K562 (cell line): ENCODE results near the gene MATN1. TPM values are rescaled to one million over a fixed set of nuclear protein-coding genes. Genes with fewer than 3 reads are reported as not detected.

Experiments
- ERF ChIP-seq: fragments of 450-650 bp; formaldehyde crosslinking; IDR thresholded peaks from 2 replicates; pipeline ENCODE4 v1.4.0; 2020; ENCODE audit warnings: mild to moderate bottlenecking, mixed read lengths
- HDAC8 ChIP-seq: fragments of 450-650 bp; IDR thresholded peaks from 2 replicates; pipeline ENCODE4 v1.6.1; 2016; ENCODE audit warnings: mild to moderate bottlenecking, missing genetic modification characterization, moderate library complexity, missing compliant biosample characterization
- RFX5 ChIP-seq: IDR thresholded peaks from 2 replicates; pipeline ENCODE4 v1.6.1; 2011; ENCODE audit warnings: low read depth, mild to moderate bottlenecking, improper control_type of control experiment, low read length
- USF2 ChIP-seq: sonication (generic); formaldehyde crosslinking; IDR thresholded peaks from 2 replicates; pipeline ENCODE4 v1.5.0; 2020; ENCODE audit warnings: missing genetic modification reagents
- ZNF518B ChIP-seq: fragments of 250-450 bp; sonication (Bioruptor Pico); IDR thresholded peaks from 2 replicates; pipeline ENCODE4 v1.5.0; 2021; ENCODE audit warnings: mild to moderate bottlenecking, moderate library complexity
- ZNF717 ChIP-seq: fragments of 250-450 bp; sonication (Bioruptor Pico); IDR thresholded peaks from 2 replicates; pipeline ENCODE4 v1.5.0; 2021
- polyA plus RNA-seq, 8 experiments: library from polyadenylated mRNA; depleted of rRNA in 4 of 8; stranded (reverse) in 5 of 8; unstranded in 3 of 8; fragments of >200 nt; fragmentation: Nextera tagmentation in 2 of 8; fragmentation: Illumina TruSeq in 1 of 8; extraction: Ambion mirVana in 2 of 8; extraction: Trizol in 1 of 8; gene quantifications; 2 replicates each; pipeline versions ENCODE4 v1.2.1 to v1.2.3, GENCODE V29; 2011 to 2014; ENCODE audit warnings: inconsistent platforms in 1 of 8, missing spikeins in 1 of 8
- total RNA-seq, 7 experiments: library from RNA; depleted of rRNA in 6 of 7; stranded (reverse); fragments of >200 nt in 6 of 7; fragmentation: Illumina TruSeq in 2 of 7; extraction: Trizol in 2 of 7; gene quantifications; 2 replicates each; pipeline versions ENCODE4 v1.2.1 to v1.2.3, GENCODE V29; 2011 to 2021; ENCODE audit warnings: low replicate concordance in 1 of 7
- TF ChIP-seq, protein P1 (sequence below): fragments of 450-650 bp; IDR thresholded peaks from 2 replicates; pipeline ENCODE4 v1.6.1; 2016; ENCODE audit warnings: mild to moderate bottlenecking, moderate library complexity
- TF ChIP-seq, protein P2 (sequence below): fragments of 250-450 bp; sonication (Bioruptor Pico); IDR thresholded peaks from 2 replicates; pipeline ENCODE4 v1.5.0; 2021; ENCODE audit warnings: mild to moderate bottlenecking, borderline replicate concordance

Gene MATN1
- total and polyA plus RNA-seq, 9 of the 15 experiments (the other 6 are each of a cell fraction or from before 2014, with no cell fraction given): 0.10 to 2.3 (median 1.2) TPM

- TF ChIP-seq, protein P1, sequence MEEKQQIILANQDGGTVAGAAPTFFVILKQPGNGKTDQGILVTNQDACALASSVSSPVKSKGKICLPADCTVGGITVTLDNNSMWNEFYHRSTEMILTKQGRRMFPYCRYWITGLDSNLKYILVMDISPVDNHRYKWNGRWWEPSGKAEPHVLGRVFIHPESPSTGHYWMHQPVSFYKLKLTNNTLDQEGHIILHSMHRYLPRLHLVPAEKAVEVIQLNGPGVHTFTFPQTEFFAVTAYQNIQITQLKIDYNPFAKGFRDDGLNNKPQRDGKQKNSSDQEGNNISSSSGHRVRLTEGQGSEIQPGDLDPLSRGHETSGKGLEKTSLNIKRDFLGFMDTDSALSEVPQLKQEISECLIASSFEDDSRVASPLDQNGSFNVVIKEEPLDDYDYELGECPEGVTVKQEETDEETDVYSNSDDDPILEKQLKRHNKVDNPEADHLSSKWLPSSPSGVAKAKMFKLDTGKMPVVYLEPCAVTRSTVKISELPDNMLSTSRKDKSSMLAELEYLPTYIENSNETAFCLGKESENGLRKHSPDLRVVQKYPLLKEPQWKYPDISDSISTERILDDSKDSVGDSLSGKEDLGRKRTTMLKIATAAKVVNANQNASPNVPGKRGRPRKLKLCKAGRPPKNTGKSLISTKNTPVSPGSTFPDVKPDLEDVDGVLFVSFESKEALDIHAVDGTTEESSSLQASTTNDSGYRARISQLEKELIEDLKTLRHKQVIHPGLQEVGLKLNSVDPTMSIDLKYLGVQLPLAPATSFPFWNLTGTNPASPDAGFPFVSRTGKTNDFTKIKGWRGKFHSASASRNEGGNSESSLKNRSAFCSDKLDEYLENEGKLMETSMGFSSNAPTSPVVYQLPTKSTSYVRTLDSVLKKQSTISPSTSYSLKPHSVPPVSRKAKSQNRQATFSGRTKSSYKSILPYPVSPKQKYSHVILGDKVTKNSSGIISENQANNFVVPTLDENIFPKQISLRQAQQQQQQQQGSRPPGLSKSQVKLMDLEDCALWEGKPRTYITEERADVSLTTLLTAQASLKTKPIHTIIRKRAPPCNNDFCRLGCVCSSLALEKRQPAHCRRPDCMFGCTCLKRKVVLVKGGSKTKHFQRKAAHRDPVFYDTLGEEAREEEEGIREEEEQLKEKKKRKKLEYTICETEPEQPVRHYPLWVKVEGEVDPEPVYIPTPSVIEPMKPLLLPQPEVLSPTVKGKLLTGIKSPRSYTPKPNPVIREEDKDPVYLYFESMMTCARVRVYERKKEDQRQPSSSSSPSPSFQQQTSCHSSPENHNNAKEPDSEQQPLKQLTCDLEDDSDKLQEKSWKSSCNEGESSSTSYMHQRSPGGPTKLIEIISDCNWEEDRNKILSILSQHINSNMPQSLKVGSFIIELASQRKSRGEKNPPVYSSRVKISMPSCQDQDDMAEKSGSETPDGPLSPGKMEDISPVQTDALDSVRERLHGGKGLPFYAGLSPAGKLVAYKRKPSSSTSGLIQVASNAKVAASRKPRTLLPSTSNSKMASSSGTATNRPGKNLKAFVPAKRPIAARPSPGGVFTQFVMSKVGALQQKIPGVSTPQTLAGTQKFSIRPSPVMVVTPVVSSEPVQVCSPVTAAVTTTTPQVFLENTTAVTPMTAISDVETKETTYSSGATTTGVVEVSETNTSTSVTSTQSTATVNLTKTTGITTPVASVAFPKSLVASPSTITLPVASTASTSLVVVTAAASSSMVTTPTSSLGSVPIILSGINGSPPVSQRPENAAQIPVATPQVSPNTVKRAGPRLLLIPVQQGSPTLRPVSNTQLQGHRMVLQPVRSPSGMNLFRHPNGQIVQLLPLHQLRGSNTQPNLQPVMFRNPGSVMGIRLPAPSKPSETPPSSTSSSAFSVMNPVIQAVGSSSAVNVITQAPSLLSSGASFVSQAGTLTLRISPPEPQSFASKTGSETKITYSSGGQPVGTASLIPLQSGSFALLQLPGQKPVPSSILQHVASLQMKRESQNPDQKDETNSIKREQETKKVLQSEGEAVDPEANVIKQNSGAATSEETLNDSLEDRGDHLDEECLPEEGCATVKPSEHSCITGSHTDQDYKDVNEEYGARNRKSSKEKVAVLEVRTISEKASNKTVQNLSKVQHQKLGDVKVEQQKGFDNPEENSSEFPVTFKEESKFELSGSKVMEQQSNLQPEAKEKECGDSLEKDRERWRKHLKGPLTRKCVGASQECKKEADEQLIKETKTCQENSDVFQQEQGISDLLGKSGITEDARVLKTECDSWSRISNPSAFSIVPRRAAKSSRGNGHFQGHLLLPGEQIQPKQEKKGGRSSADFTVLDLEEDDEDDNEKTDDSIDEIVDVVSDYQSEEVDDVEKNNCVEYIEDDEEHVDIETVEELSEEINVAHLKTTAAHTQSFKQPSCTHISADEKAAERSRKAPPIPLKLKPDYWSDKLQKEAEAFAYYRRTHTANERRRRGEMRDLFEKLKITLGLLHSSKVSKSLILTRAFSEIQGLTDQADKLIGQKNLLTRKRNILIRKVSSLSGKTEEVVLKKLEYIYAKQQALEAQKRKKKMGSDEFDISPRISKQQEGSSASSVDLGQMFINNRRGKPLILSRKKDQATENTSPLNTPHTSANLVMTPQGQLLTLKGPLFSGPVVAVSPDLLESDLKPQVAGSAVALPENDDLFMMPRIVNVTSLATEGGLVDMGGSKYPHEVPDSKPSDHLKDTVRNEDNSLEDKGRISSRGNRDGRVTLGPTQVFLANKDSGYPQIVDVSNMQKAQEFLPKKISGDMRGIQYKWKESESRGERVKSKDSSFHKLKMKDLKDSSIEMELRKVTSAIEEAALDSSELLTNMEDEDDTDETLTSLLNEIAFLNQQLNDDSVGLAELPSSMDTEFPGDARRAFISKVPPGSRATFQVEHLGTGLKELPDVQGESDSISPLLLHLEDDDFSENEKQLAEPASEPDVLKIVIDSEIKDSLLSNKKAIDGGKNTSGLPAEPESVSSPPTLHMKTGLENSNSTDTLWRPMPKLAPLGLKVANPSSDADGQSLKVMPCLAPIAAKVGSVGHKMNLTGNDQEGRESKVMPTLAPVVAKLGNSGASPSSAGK: 0 out of 2 replicates have a peak, but pooled peaks have one; percentile 21
- TF ChIP-seq RFX5: no peak
- TF ChIP-seq, protein P2, sequence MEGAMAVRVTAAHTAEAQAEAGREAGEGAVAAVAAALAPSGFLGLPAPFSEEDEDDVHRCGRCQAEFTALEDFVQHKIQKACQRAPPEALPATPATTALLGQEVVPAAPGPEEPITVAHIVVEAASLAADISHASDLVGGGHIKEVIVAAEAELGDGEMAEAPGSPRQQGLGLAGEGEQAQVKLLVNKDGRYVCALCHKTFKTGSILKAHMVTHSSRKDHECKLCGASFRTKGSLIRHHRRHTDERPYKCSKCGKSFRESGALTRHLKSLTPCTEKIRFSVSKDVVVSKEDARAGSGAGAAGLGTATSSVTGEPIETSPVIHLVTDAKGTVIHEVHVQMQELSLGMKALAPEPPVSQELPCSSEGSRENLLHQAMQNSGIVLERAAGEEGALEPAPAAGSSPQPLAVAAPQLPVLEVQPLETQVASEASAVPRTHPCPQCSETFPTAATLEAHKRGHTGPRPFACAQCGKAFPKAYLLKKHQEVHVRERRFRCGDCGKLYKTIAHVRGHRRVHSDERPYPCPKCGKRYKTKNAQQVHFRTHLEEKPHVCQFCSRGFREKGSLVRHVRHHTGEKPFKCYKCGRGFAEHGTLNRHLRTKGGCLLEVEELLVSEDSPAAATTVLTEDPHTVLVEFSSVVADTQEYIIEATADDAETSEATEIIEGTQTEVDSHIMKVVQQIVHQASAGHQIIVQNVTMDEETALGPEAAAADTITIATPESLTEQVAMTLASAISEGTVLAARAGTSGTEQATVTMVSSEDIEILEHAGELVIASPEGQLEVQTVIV (CRISPR knock-in tag): no peak
- no peak for TF ChIP-seq USF2 (CRISPR knock-in tag)
- no peak for TF ChIP-seq ERF
- TF ChIP-seq ZNF717 (CRISPR knock-in tag): no peak
- peak; percentile 23; the same call in 1 of the 2 replicates for TF ChIP-seq HDAC8 (tag)
- no peak for TF ChIP-seq ZNF518B
Measured at GRCh38 chr1:30762930-30763650, 39.7 kb upstream of the MATN1 start (continued).
